Sciatic nerve (tissue), 2 donors: ENCODE results near the gene PCNX2. TPM values are rescaled to one million over a fixed set of nuclear protein-coding genes. Genes with fewer than 3 reads are reported as not detected.

Source experiments
- ATAC-seq: fragments of 200-7000 bp; cut with Tn5 transposase; one replicate; pipeline ENCODE4 v1.9.1; 2020; ENCODE audit warnings: mild to moderate bottlenecking, moderate library complexity
- DNase-seq: peaks from one replicate; pipeline ENCODE4 v3.0.0-alpha.2; 2020; ENCODE audit warnings: low spot score
- intact Hi-C: fragments of 100-400 bp; cut with DNase I; formaldehyde crosslinking; loops from one replicate; pipeline ENCODE4 v1.14.2; 2022
- total RNA-seq: library from RNA; stranded (reverse); fragmentation: NEBNext Ultra II Directional; extraction: Animal tissue kit (Norgen Biotek cat#: 25700); gene quantifications from one replicate; pipeline ENCODE4 v1.2.1, GENCODE V29; 2021
- donor health status: DM: no; HTN: no; CAD: no.
- donor health status: DM: no; HTN: no; CAD: no.

PCNX2 gene
- total RNA-seq, 1 donor from 2014 or later = 16.2 TPM

- intact Hi-C loops = no loop called here
- no peak for DNase-seq
- no peak for ATAC-seq
Measured at GRCh38 chr1:233319272-233319671, 23.7 kb upstream of the PCNX2 start.

GRCh38 chr1:233316473-233316872, 20.9 kb upstream of the PCNX2 start:
- intact Hi-C loops = no loop called here
- DNase-seq (no peak), ATAC-seq (no peak)

- intact Hi-C loops = no loop called here
- DNase-seq (no peak), ATAC-seq (no peak)
Measured at GRCh38 chr1:233315718-233316301, 20.3 kb upstream of the PCNX2 start.

- no peak for ATAC-seq
- intact Hi-C loops = no loop called here
- no peak for DNase-seq
Measured at GRCh38 chr1:233313434-233314155, 18.1 kb upstream of the PCNX2 start.

GRCh38 chr1:233304489-233305102, 9.1 kb upstream of the PCNX2 start:
- intact Hi-C loops = no loop called here
- ATAC-seq (peak; percentile 41), DNase-seq (no peak)

- ATAC-seq = no peak
- no peak for DNase-seq
- intact Hi-C loops = no loop called here
Measured at GRCh38 chr1:233300326-233300725, 4.8 kb upstream of the PCNX2 start.

GRCh38 chr1:233299450-233299849, 3.9 kb upstream of the PCNX2 start:
- intact Hi-C loops = no loop called here
- ATAC-seq = no peak
- no peak for DNase-seq

GRCh38 chr1:233295975-233296322, 424 bp upstream of the PCNX2 start:
- DNase-seq (no peak), ATAC-seq (no peak)
- intact Hi-C loops = no loop called here

- intact Hi-C loops = no loop called here
- DNase-seq (no peak), ATAC-seq (peak; percentile 18)
Measured at GRCh38 chr1:233294913-233295236, 650 bp downstream of the PCNX2 start.

GRCh38 chr1:233293556-233294446, 1.7 kb downstream of the PCNX2 start:
- DNase-seq = no peak
- intact Hi-C loops = no loop called here
- ATAC-seq = no peak

GRCh38 chr1:233290396-233291034, 5.0 kb downstream of the PCNX2 start:
- DNase-seq (no peak), ATAC-seq (no peak)
- intact Hi-C loops = no loop called here

GRCh38 chr1:233289676-233290075, 5.8 kb downstream of the PCNX2 start:
- intact Hi-C loops = no loop called here
- DNase-seq (no peak), ATAC-seq (no peak)

GRCh38 chr1:233282582-233282886, 13.0 kb downstream of the PCNX2 start:
- intact Hi-C loops = no loop called here
- DNase-seq = no peak
- no peak for ATAC-seq

GRCh38 chr1:233281711-233282581, 13.6 kb downstream of the PCNX2 start:
- DNase-seq = no peak
- intact Hi-C loops = no loop called here
- no peak for ATAC-seq

- ATAC-seq (no peak), DNase-seq (no peak)
Measured at GRCh38 chr1:233279971-233280370, 15.6 kb downstream of the PCNX2 start.

GRCh38 chr1:233278631-233279030, 16.9 kb downstream of the PCNX2 start:
- ATAC-seq (no peak), DNase-seq (no peak)
- intact Hi-C loops = no loop called here

More at GRCh38 chr1:233279971-233280370, 15.6 kb downstream of the PCNX2 start:
- intact Hi-C loops = no loop called here

- intact Hi-C loops = no loop called here
- ATAC-seq (no peak), DNase-seq (no peak)
Measured at GRCh38 chr1:233277637-233278606, 17.6 kb downstream of the PCNX2 start.
